Measurements from ENCODE around the gene TADA2A.
A peak's percentile ranks its signal among the peaks of the same experiment; 100 is the strongest.

GRCh38 chr17:37489197-37490001, 82.7 kb downstream of the TADA2A start, which contains the start of gene DUSP14:
- peak in 1 of 2 donors; percentile 31 for TF ChIP-seq EP300 (IDR thresholded peaks at IDR 0.05)
- TF ChIP-seq CTCF (IDR thresholded peaks at IDR 0.05), result no peak
- peak; percentile 29 to 68 for TF ChIP-seq POLR2A (IDR thresholded peaks at IDR 0.05)
